Measurements from ENCODE around the gene APOBR. TPM values are rescaled to one million over a fixed set of nuclear protein-coding genes. Genes with fewer than 3 reads are reported as not detected.
A peak's percentile ranks its signal among the peaks of the same experiment; 100 is the strongest.

The APOBR gene
- total and polyA plus RNA-seq, 2 of the 13 experiments (the other 11 are each of a cell fraction or from before 2014, with no cell fraction given) = 0.03 TPM; not detected in 1

- TF ChIP-seq CREM (IDR thresholded peaks at IDR 0.05) = peak; percentile 91
- no peak for TF ChIP-seq CREM (CRISPR knock-in tag; IDR thresholded peaks at IDR 0.05)
- no peak; the same call in 1 of the 2 replicates for TF ChIP-seq E2F2 (CRISPR knock-in tag; IDR thresholded peaks at IDR 0.05; ENCODE audit: borderline replicate concordance)
- TF ChIP-seq ZC3H13 (CRISPR knock-in tag; IDR thresholded peaks at IDR 0.05) = no peak; the same call in 1 of the 2 replicates
- no peak for TF ChIP-seq XBP1 (CRISPR knock-in tag; IDR thresholded peaks at IDR 0.05)
- no peak for TF ChIP-seq ZNF557 (CRISPR knock-in tag; IDR thresholded peaks at IDR 0.05)
- no peak for TF ChIP-seq CBX2 (IDR thresholded peaks at IDR 0.05; ENCODE audit: low read depth, low read length)
- peak; percentile 35; the same call in 1 of the 2 replicates for TF ChIP-seq CBX2 (CRISPR knock-in tag; IDR thresholded peaks at IDR 0.05; ENCODE audit: low read depth)
- TF ChIP-seq SIN3A (IDR thresholded peaks at IDR 0.05; ENCODE audit: borderline replicate concordance, low read depth, low read length) = peak; percentile 92
- TF ChIP-seq ZNF713 (CRISPR knock-in tag; IDR thresholded peaks at IDR 0.05) = no peak
- no peak for TF ChIP-seq DR1 (CRISPR knock-in tag; IDR thresholded peaks at IDR 0.05)
- TF ChIP-seq ZNF580 (CRISPR knock-in tag; IDR thresholded peaks at IDR 0.05; ENCODE audit: borderline replicate concordance, low read depth) = no peak
- no peak for TF ChIP-seq ATF6 (CRISPR knock-in tag; conservative IDR thresholded peaks at IDR 0.05)
- 0 out of 2 replicates have a peak, but pooled peaks have one; percentile 18 for TF ChIP-seq BCL3 (CRISPR knock-in tag; IDR thresholded peaks at IDR 0.05)
- no peak for TF ChIP-seq ZSCAN22 (CRISPR knock-in tag; IDR thresholded peaks at IDR 0.05)
- no peak for TF ChIP-seq ZNF432 (CRISPR knock-in tag; IDR thresholded peaks at IDR 0.05; ENCODE audit: borderline replicate concordance)
- TF ChIP-seq NBN (conservative IDR thresholded peaks at IDR 0.05) = no peak
- peak; percentile 39; the same call in 1 of the 2 replicates for TF ChIP-seq NCOA2 (CRISPR knock-in tag; IDR thresholded peaks at IDR 0.05)
- no peak for TF ChIP-seq HNRNPL (IDR thresholded peaks at IDR 0.05; ENCODE audit: low read depth, low read length)
- no peak for TF ChIP-seq FOXC1 (CRISPR knock-in tag; IDR thresholded peaks at IDR 0.05; ENCODE audit: borderline replicate concordance)
- TF ChIP-seq TBL1XR1 (IDR thresholded peaks at IDR 0.05; ENCODE audit: borderline replicate concordance, low read length, partially characterized antibody) = peak; percentile 78
- TF ChIP-seq ZNF331 (CRISPR knock-in tag; IDR thresholded peaks at IDR 0.05) = peak; percentile 90
- no peak for TF ChIP-seq JUND (CRISPR knock-in tag; IDR thresholded peaks at IDR 0.05)
- no peak for TF ChIP-seq CEBPG (CRISPR knock-in tag; IDR thresholded peaks at IDR 0.05)
- no peak; the same call in none of the 2 replicates for TF ChIP-seq RBFOX2 (IDR thresholded peaks at IDR 0.05; ENCODE audit: low read depth, low read length)
Measured at GRCh38 chr16:28491970-28492474, 2.4 kb upstream of the APOBR start, which contains the start of gene CLN3 (continued).

Measured in HepG2 (cell line).